HG03378 (cell line): ENCODE results near the gene NR5A2.

Source experiments
- ATAC-seq: cut with Tn5 transposase; IDR thresholded peaks from one replicate; pipeline ENCODE4 v1.9.1; 2021; ENCODE audit warnings: mild to moderate bottlenecking, moderate library complexity; ENCODE audit not compliant: unreplicated experiment

Gene NR5A2

GRCh38 chr1:200035956-200036618 is 8.6 kb downstream of the NR5A2 start:
- no peak for ATAC-seq

GRCh38 chr1:200036619-200037270 is 9.2 kb downstream of the NR5A2 start:
- ATAC-seq: no peak

- ATAC-seq: no peak
These were observed 10.0 kb downstream of the NR5A2 start for GRCh38 chr1:200037501-200037900.

- no peak for ATAC-seq
These were observed 10.4 kb downstream of the NR5A2 start for GRCh38 chr1:200037904-200038303.

- ATAC-seq: no peak
These were observed 10.9 kb downstream of the NR5A2 start for GRCh38 chr1:200038325-200038980.

- ATAC-seq: no peak
These were observed 11.7 kb downstream of the NR5A2 start for GRCh38 chr1:200038981-200039848.

GRCh38 chr1:200039849-200040474 is 12.5 kb downstream of the NR5A2 start:
- ATAC-seq: no peak

GRCh38 chr1:200040481-200041138 is 13.1 kb downstream of the NR5A2 start:
- ATAC-seq: no peak

- no peak for ATAC-seq
These were observed 14.0 kb downstream of the NR5A2 start for GRCh38 chr1:200041337-200042118.

GRCh38 chr1:200042119-200042551 is 14.6 kb downstream of the NR5A2 start:
- ATAC-seq: no peak

GRCh38 chr1:200042552-200043335 is 15.2 kb downstream of the NR5A2 start:
- ATAC-seq: no peak

GRCh38 chr1:200043336-200043668 is 15.8 kb downstream of the NR5A2 start:
- ATAC-seq: no peak

GRCh38 chr1:200046115-200046514 is 18.6 kb downstream of the NR5A2 start:
- no peak for ATAC-seq

- no peak for ATAC-seq
These were observed 20.7 kb downstream of the NR5A2 start for GRCh38 chr1:200048244-200048643.

GRCh38 chr1:200049810-200050209 is 22.3 kb downstream of the NR5A2 start:
- ATAC-seq: no peak

GRCh38 chr1:200051620-200052019 is 24.1 kb downstream of the NR5A2 start:
- no peak for ATAC-seq

GRCh38 chr1:200053091-200053490 is 25.6 kb downstream of the NR5A2 start:
- ATAC-seq: no peak

GRCh38 chr1:200053646-200054045 is 26.1 kb downstream of the NR5A2 start:
- no peak for ATAC-seq

GRCh38 chr1:200058341-200058740 is 30.8 kb downstream of the NR5A2 start:
- no peak for ATAC-seq
